Loucy (cell line): ENCODE data around the gene MESD.

Experiments
- CTCF ChIP-seq: fragments of 200-600 bp; sonication (generic); conservative IDR thresholded peaks from 2 replicates; pipeline ENCODE4 v1.5.1; 2014; ENCODE audit warnings: mild to moderate bottlenecking, antibody characterized with exemption, low read length
- EZH2phosphoT487 ChIP-seq: fragments of 200-600 bp; IDR thresholded peaks from 2 replicates; pipeline ENCODE4 v1.6.1; 2018; ENCODE audit warnings: antibody characterized with exemption, mild to moderate bottlenecking, moderate library complexity, borderline replicate concordance

- no peak for TF ChIP-seq CTCF
- TF ChIP-seq EZH2phosphoT487, result no peak
Observed at GRCh38 chr15:80912673-80913072, 76.9 kb downstream of the MESD start.
